Epithelial cell of esophagus (primary cell): Measurements from ENCODE around the gene TSSK3.
"Not testable (repeated sequence)": the region's sequence is repeated elsewhere in the genome, so short reads cannot be mapped to it uniquely, and the experiment has no call there.

Experiments used
- DNase-seq: peaks from one replicate; pipeline ENCODE4 v3.0.0; 2010; ENCODE audit warnings: low read depth
- H3K4me3 ChIP-seq: 2 replicates; pipeline ENCODE4 v1.5.1; 2011; ENCODE audit warnings: mild to moderate bottlenecking, low read length, control low read depth
- TF ChIP-seq, protein P1 (sequence below): IDR thresholded peaks from 2 replicates; pipeline ENCODE4 v1.5.1; 2011; ENCODE audit warnings: low read depth, mild to moderate bottlenecking, low read length, control low read depth, inconsistent platforms; ENCODE audit not compliant: insufficient read depth; ENCODE audit errors: missing control alignments

Gene TSSK3

DNA sequence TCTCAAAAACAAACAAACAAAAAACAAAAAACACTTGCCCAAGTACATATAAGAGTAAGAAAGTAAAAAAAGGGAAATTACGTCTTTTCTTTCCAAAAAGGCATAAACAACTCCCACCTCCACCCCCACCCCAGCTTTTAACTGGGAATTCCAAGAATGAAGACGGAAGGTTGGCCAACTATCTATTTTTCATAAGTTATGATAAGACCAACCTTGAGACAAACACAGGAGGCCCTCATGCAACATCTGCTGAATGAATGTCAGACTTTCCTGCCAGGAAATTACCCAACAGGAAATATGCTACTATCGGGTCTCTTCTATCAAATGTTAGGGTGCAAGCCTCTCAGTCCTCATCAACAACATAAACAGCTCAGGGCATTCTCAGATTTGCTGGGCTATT lies 30.0 kb downstream of the TSSK3 start:
- TF ChIP-seq, protein P1, sequence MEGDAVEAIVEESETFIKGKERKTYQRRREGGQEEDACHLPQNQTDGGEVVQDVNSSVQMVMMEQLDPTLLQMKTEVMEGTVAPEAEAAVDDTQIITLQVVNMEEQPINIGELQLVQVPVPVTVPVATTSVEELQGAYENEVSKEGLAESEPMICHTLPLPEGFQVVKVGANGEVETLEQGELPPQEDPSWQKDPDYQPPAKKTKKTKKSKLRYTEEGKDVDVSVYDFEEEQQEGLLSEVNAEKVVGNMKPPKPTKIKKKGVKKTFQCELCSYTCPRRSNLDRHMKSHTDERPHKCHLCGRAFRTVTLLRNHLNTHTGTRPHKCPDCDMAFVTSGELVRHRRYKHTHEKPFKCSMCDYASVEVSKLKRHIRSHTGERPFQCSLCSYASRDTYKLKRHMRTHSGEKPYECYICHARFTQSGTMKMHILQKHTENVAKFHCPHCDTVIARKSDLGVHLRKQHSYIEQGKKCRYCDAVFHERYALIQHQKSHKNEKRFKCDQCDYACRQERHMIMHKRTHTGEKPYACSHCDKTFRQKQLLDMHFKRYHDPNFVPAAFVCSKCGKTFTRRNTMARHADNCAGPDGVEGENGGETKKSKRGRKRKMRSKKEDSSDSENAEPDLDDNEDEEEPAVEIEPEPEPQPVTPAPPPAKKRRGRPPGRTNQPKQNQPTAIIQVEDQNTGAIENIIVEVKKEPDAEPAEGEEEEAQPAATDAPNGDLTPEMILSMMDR = no peak
- H3K4me3 ChIP-seq = no peak overlapping the region
- no peak for DNase-seq

DNA sequence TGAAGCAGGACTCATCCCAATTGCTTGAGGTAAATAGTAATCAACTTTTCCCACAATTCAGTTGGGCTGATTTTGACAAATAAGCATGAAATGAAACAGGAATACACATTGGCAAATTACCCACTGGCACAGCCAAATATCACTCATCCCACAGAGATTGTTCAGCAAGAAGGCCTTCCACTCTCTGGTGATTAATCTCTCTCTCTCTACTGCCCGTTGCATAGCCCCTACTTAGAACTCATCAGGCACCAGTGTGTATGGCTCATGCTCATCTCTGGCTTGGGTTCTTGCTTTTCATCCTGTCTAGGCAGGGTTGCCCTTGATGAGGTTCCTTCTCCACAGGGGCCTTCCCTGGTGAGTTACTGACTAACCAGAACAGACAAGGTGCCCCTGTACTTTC lies 30.8 kb downstream of the TSSK3 start:
- TF ChIP-seq, protein P1 = no peak
- H3K4me3 ChIP-seq = peak overlapping the region; percentile 92
- peak; percentile 16 for DNase-seq

DNA sequence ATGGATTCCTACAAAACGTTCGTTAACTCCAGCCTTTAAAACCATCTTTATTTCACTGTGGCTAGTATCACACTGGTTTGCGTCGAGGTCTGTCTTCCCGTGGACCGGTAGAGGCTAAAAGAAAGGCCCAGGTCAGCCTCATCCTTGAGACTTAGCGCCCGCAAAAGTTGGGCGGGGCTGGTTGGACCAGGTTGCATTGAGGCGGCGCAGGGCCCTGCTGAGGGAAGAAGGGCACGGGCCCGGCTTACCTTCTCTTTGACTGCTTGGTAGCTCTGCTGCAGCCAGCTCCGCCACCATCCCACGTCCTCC lies 31.4 kb downstream of the TSSK3 start:
- TF ChIP-seq, protein P1 = no peak
- peak overlapping the region; percentile 92 for H3K4me3 ChIP-seq
- DNase-seq = peak; percentile 57

DNA sequence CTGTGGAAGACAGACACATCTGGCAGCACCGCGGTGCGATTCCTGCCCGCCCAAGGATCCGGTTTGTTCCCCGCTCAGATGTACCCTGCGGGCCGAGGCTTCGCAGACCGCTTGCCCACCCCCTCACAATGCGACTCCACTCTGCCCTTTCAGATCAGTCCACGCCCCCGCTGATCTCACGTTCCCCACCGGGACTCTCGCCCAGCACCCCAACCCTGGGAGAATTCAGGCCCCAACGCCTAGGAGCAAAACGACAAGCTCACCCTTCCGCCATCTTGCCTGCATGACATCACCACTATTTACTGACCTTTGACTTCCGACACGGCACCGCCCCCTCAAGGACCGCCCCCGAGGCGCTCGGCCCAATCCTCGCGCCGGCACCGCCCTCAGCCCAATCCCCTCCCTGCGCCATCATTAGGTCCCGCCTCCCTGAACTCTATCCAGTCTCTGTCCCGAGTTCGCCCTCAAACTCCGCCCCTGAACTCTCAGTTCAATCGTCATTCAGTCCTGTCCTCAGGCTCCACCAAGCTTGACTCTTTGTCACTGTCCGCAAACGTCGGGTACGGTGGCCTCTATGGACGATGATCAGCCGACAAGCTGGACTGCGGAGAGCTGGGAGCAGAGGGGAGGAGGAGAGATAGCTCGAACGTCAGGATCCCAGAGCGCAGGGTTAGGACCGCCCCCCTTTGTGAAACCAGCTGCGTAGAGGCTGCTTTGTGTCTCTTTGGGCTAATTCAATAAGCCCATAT lies 32.0 kb downstream of the TSSK3 start, which contains the start of gene BSDC1:
Gene BSDC1 (minus strand): TSS at position 301 of the 749 bp plus-strand sequence. CDS start 27 bp downstream, at position 274.
- peak within 1 kb of the TSS; percentile 92 for H3K4me3 ChIP-seq
- TF ChIP-seq, protein P1 = no peak
- peak; percentile 98 for DNase-seq

DNA sequence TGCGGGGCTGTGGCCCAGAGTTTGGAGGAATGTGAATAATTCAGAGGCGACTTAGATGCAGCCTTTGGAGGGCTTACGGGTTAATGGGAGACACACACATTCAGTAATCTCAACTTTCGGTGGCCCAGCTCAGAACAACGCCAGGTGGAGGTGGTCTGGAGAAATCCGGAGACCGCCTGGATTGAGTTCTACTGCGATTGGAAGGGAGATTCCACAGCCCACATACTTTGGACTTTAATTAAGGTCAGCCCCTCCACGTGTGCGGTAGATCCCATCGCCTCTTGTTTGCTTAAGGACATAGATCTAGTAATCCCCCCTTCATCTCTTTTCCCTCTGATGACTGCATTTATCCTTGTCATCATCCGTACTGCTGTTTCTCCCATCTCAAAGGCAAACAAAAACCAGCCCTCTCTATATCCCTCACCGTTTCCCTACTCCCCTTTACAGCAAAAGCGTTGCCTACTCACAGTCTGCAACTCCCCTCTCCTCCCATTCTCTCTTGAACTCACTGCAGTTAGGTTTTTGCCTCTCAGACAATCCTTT lies 32.6 kb downstream of the TSSK3 start:
- TF ChIP-seq, protein P1 = no peak
- peak overlapping the region; percentile 92 for H3K4me3 ChIP-seq
- peak; percentile 10 for DNase-seq

DNA sequence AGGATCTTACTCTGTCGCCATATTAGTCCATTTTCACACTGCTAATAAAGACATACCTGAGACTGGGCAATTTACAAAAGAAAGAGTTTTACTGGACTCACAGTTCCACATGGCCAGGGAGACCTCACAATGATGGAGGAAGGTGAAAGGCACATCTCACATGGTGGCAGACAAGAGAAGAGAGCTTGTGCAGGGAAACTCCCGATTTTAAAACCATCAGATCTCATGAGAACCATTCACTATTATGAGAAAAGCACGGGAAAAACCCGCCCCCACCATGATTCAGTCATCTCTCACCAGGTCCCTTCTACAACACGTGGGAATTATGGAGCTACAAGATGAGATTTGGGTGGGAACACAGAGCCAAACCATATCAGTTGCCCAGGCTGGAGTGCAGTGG lies 34.2 kb downstream of the TSSK3 start:
- DNase-seq, H3K4me3 ChIP-seq: not testable (repeated sequence)

DNA sequence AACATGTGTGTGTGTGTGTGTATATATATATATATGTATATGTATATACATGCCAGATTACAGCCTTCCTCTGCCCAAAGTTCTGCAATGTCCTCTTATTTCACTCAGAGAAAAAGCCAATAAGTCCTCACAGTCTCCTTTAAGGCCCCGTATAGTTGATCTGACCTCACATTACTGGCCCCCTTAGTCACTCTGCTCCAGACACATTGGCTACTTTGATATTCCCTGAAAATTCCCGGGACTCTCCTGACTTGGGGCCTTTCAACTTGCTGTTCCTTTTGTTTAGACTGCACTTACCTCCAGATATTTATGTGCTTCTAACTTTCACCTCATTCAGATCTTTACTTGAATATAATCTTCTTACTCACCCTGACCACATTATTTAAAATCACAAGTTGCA lies 36.1 kb downstream of the TSSK3 start:
- TF ChIP-seq, protein P1 = no peak
- no peak for DNase-seq
- H3K4me3 ChIP-seq = no peak overlapping the region
